HepG2 (cell line): ENCODE data around the gene TGM1. TPM values are rescaled to one million over a fixed set of nuclear protein-coding genes. Genes with fewer than 3 reads are reported as not detected.

ENCODE experiments used
- CCAR2 ChIP-seq: fragments of 200-400 bp; formaldehyde crosslinking; optimal IDR thresholded peaks from 2 replicates; pipeline ENCODE3; 2018; ENCODE audit warnings: low read depth, mild to moderate bottlenecking, low read length, moderate library complexity
- ESRRA ChIP-seq: sonication (generic); formaldehyde crosslinking; IDR thresholded peaks from 2 replicates; pipeline ENCODE4 v1.5.1; 2020; ENCODE audit warnings: mild to moderate bottlenecking, low read depth, missing genetic modification reagents
- HDAC1 ChIP-seq: sonication (generic); formaldehyde crosslinking; IDR thresholded peaks from 2 replicates; pipeline ENCODE4 v1.5.1; 2020; ENCODE audit warnings: mild to moderate bottlenecking, missing genetic modification reagents
- MEIS1 ChIP-seq: sonication (generic); formaldehyde crosslinking; IDR thresholded peaks from 2 replicates; pipeline ENCODE4 v1.9.0; 2021; ENCODE audit warnings: mild to moderate bottlenecking, missing genetic modification reagents, moderate library complexity, borderline replicate concordance
- MTA1 ChIP-seq: sonication (generic); formaldehyde crosslinking; IDR thresholded peaks from 2 replicates; pipeline ENCODE4 v1.4.0; 2020; ENCODE audit warnings: missing genetic modification reagents, mild to moderate bottlenecking, borderline replicate concordance
- NR2F2 ChIP-seq: IDR thresholded peaks from 2 replicates; pipeline ENCODE4 v1.6.1; 2012; ENCODE audit warnings: low read depth, inconsistent platforms, borderline replicate concordance
- POLR2AphosphoS5 ChIP-seq: IDR thresholded peaks from 2 replicates; pipeline ENCODE4 v1.6.1; 2012; ENCODE audit warnings: low read depth, low read length
- SAFB2 ChIP-seq: sonication (generic); formaldehyde crosslinking; IDR thresholded peaks from 2 replicates; pipeline ENCODE4 v1.5.1; 2020; ENCODE audit warnings: missing genetic modification reagents, low read depth, mild to moderate bottlenecking, borderline replicate concordance
- SCMH1 ChIP-seq: sonication (generic); formaldehyde crosslinking; IDR thresholded peaks from 2 replicates; pipeline ENCODE4 v1.9.0; 2021; ENCODE audit warnings: missing genetic modification reagents, mild to moderate bottlenecking, borderline replicate concordance
- TP53 ChIP-seq: sonication (generic); formaldehyde crosslinking; conservative IDR thresholded peaks from 2 replicates; pipeline ENCODE4 v1.4.0; 2020; ENCODE audit warnings: missing genetic modification reagents
- U2AF2 ChIP-seq: fragments of 200-400 bp; formaldehyde crosslinking; IDR thresholded peaks from 2 replicates; pipeline ENCODE4 v1.6.1; 2017; ENCODE audit warnings: low read depth, mild to moderate bottlenecking, low read length
- XBP1 ChIP-seq: sonication (generic); formaldehyde crosslinking; IDR thresholded peaks from 2 replicates; pipeline ENCODE4 v1.5.0; 2020; ENCODE audit warnings: missing genetic modification reagents
- ZBTB39 ChIP-seq: sonication (generic); formaldehyde crosslinking; IDR thresholded peaks from 2 replicates; pipeline ENCODE4 v1.5.0; 2020; ENCODE audit warnings: missing genetic modification reagents
- ZBTB8A ChIP-seq: sonication (generic); formaldehyde crosslinking; IDR thresholded peaks from 2 replicates; pipeline ENCODE4 v1.4.0; 2020; ENCODE audit warnings: mild to moderate bottlenecking, low read depth, missing genetic modification reagents, borderline replicate concordance
- ZFX ChIP-seq: sonication (generic); formaldehyde crosslinking; IDR thresholded peaks from 2 replicates; pipeline ENCODE4 v1.4.0; 2020; ENCODE audit warnings: mild to moderate bottlenecking, low read depth, missing genetic modification reagents, moderate library complexity
- ZMYM3 ChIP-seq: sonication (generic); formaldehyde crosslinking; IDR thresholded peaks from 2 replicates; pipeline ENCODE4 v1.5.1; 2020; ENCODE audit warnings: mild to moderate bottlenecking, missing genetic modification reagents
- ZNF205 ChIP-seq: IDR thresholded peaks from 2 replicates; pipeline ENCODE4 v1.6.1; 2018; ENCODE audit warnings: missing biosample characterization, missing genetic modification reagents
- ZNF383 ChIP-seq: sonication (generic); formaldehyde crosslinking; IDR thresholded peaks from 2 replicates; pipeline ENCODE4 v1.4.0; 2020; ENCODE audit warnings: missing genetic modification reagents, mild to moderate bottlenecking, borderline replicate concordance
- ZNF431 ChIP-seq: sonication (generic); formaldehyde crosslinking; IDR thresholded peaks from 2 replicates; pipeline ENCODE4 v1.9.0; 2022; ENCODE audit warnings: missing genetic modification reagents, low read depth, mild to moderate bottlenecking, borderline replicate concordance
- ZNF652 ChIP-seq: IDR thresholded peaks from 2 replicates; pipeline ENCODE4 v1.6.1; 2016; ENCODE audit warnings: low read depth, borderline replicate concordance
- ZNF674 ChIP-seq: sonication (generic); formaldehyde crosslinking; IDR thresholded peaks from 2 replicates; pipeline ENCODE4 v1.5.0; 2020; ENCODE audit warnings: low read depth, mild to moderate bottlenecking, missing genetic modification reagents
- ZNF704 ChIP-seq: sonication (generic); formaldehyde crosslinking; IDR thresholded peaks from 2 replicates; pipeline ENCODE4 v1.8.1; 2023; ENCODE audit warnings: mild to moderate bottlenecking, inconsistent platforms, moderate library complexity, missing genetic modification reagents, borderline replicate concordance
- ZNF891 ChIP-seq: sonication (generic); formaldehyde crosslinking; IDR thresholded peaks from 2 replicates; pipeline ENCODE4 v1.5.0; 2020; ENCODE audit warnings: mild to moderate bottlenecking, missing genetic modification reagents
- polyA plus RNA-seq, 8 experiments: library from polyadenylated mRNA; depleted of rRNA in 3 of 8; stranded (reverse) in 7 of 8; unstranded in 1 of 8; fragments of >200 nt; fragmentation: Illumina TruSeq in 4 of 8; extraction: Trizol in 4 of 8; gene quantifications; 2 replicates each; pipeline versions ENCODE4 v1.2.1 to v1.2.3, GENCODE V29; 2011 to 2016; ENCODE audit warnings: low read depth in 4 of 8, missing spikeins in 1 of 8, mixed read lengths in 1 of 8; ENCODE audit not compliant: insufficient read depth in 1 of 8
- total RNA-seq, 5 experiments: library from RNA; depleted of rRNA; stranded (reverse); fragments of >200 nt; fragmentation: Illumina TruSeq; extraction: Trizol; gene quantifications; 2 replicates each; pipeline ENCODE4 v1.2.3, GENCODE V29; 2016; ENCODE audit warnings: low read depth in 1 of 5

The TGM1 gene
- total and polyA plus RNA-seq, 2 of the 13 experiments (the other 11 are each of a cell fraction or from before 2014, with no cell fraction given) = 3.2 to 10.6 TPM

- TF ChIP-seq ZBTB8A = no peak
- TF ChIP-seq HDAC1 = no peak
- peak; percentile 91 for TF ChIP-seq ZNF652 (CRISPR knock-in tag)
- TF ChIP-seq ZNF891 (CRISPR knock-in tag) = no peak
- TF ChIP-seq U2AF2 = no peak
- TF ChIP-seq SAFB2 (CRISPR knock-in tag) = no peak
- no peak for TF ChIP-seq NR2F2
- TF ChIP-seq TP53 (CRISPR knock-in tag) = no peak
- TF ChIP-seq ZNF704 (CRISPR knock-in tag) = 0 out of 2 replicates have a peak, but pooled peaks have one; percentile 30
- 0 out of 2 replicates have a peak, but pooled peaks have one; percentile 25 for TF ChIP-seq ZFX (CRISPR knock-in tag)
- TF ChIP-seq ZNF674 (CRISPR knock-in tag) = no peak
- TF ChIP-seq ZNF383 (CRISPR knock-in tag) = 0 out of 2 replicates have a peak, but pooled peaks have one; percentile 76
- 0 out of 2 replicates have a peak, but pooled peaks have one; percentile 16 for TF ChIP-seq MTA1 (CRISPR knock-in tag)
- TF ChIP-seq XBP1 = no peak
- 0 out of 2 replicates have a peak, but pooled peaks have one; percentile 34 for TF ChIP-seq ZBTB39
- TF ChIP-seq SCMH1 (CRISPR knock-in tag) = no peak
- TF ChIP-seq POLR2AphosphoS5 = peak; percentile 40; the same call in 1 of the 2 replicates
- TF ChIP-seq MEIS1 = peak; percentile 35; the same call in 1 of the 2 replicates
- TF ChIP-seq ZNF431 (CRISPR knock-in tag) = 0 out of 2 replicates have a peak, but pooled peaks have one; percentile 22
- TF ChIP-seq CCAR2 = no peak
- TF ChIP-seq ZNF205 = no peak
- TF ChIP-seq ESRRA = 0 out of 2 replicates have a peak, but pooled peaks have one; percentile 29
- TF ChIP-seq ZMYM3 (CRISPR knock-in tag) = peak; percentile 70; the same call in 1 of the 2 replicates
These were observed 28.6 kb upstream of the TGM1 start (continued) for GRCh38 chr14:24291446-24292117.
